ENCODE data around the gene SYT7.
A peak's percentile ranks its signal among the peaks of the same experiment; 100 is the strongest.

Gene SYT7

DNA sequence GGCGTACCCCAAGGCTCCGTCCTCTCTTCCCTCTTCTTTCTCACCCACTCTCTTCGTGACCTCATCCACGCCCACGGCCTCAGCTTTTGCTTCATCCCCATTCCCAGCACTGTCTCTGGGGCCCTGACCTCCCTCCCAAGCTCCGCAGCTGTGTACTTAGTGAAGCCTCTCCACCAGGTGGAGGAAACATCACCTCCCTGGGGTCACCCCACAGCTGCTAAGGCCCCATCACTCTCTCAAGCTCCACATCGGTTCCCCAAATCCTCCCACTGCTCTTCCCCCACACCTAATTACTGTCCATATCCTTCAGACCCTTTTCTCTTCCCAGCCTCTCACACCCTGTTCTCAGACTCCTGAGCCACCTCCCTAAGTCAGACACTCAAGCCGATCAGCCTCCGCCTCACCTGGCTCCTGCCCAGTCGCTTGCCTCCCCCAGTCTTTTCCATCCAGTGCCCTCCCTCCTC, 7.9 kb upstream of the SYT7 start:
- DNase-seq (ENCODE audit: low read depth), result peak; percentile 24
- no peak for TF ChIP-seq POLR2A (IDR thresholded peaks at IDR 0.05; ENCODE audit: extremely low read depth, insufficient read length)
- TF ChIP-seq CTCF (IDR thresholded peaks at IDR 0.05; ENCODE audit: low read depth, low read length), result no peak
- TF ChIP-seq, protein P1, sequence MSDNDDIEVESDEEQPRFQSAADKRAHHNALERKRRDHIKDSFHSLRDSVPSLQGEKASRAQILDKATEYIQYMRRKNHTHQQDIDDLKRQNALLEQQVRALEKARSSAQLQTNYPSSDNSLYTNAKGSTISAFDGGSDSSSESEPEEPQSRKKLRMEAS (IDR thresholded peaks at IDR 0.05; ENCODE audit: low read depth, low read length), result no peak
- no peak for TF ChIP-seq MYC (IDR thresholded peaks at IDR 0.05; ENCODE audit: low read depth, low read length)
- no peak overlapping the region for H3K4me3 ChIP-seq (ENCODE audit: low read depth, low read length)

GRCh38 chr11:61587951-61588727, 7.3 kb upstream of the SYT7 start:
- H3K4me3 ChIP-seq (ENCODE audit: low read depth, low read length), result no peak overlapping the region
- peak; percentile 24 for DNase-seq (ENCODE audit: low read depth)
- TF ChIP-seq, protein P1 (IDR thresholded peaks at IDR 0.05; ENCODE audit: low read depth, low read length), result no peak

DNA sequence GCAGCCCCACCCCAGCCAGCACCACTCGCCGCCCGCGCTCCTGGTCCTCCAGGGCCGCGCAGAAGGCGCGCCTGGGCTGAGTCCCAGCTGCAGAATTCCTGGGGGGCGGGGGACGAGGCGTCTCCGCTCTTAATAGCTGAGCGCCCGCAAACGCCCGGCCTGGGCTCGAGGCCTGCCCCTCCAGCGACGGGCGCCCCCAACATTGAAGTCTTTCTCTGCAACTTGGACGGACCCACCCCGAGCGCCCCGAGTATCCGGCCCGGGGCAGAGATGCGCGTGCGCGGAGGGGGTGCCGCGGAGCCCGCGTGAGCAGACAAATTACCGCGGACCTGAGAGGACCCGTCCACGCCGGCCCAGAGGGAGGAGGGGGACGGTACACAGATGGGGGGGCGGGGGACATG, 6.7 kb upstream of the SYT7 start:
- DNase-seq (ENCODE audit: low read depth), result no peak
- TF ChIP-seq, protein P1 (IDR thresholded peaks at IDR 0.05; ENCODE audit: low read depth, low read length), result no peak
- TF ChIP-seq POLR2A (IDR thresholded peaks at IDR 0.05; ENCODE audit: extremely low read depth, insufficient read length) (no peak), MYC (IDR thresholded peaks at IDR 0.05; ENCODE audit: low read depth, low read length) (no peak), CTCF (IDR thresholded peaks at IDR 0.05; ENCODE audit: low read depth, low read length) (no peak)
- H3K4me3 ChIP-seq (ENCODE audit: low read depth, low read length), result no peak overlapping the region

- DNase-seq (ENCODE audit: low read depth), result peak; percentile 81
- no peak overlapping the region for H3K4me3 ChIP-seq (ENCODE audit: low read depth, low read length)
- TF ChIP-seq MYC (IDR thresholded peaks at IDR 0.05; ENCODE audit: low read depth, low read length) (no peak), POLR2A (IDR thresholded peaks at IDR 0.05; ENCODE audit: extremely low read depth, insufficient read length) (no peak), CTCF (IDR thresholded peaks at IDR 0.05; ENCODE audit: low read depth, low read length) (no peak)
- TF ChIP-seq, protein P1 (IDR thresholded peaks at IDR 0.05; ENCODE audit: low read depth, low read length), result no peak
Observed at GRCh38 chr11:61586792-61587430, 6.0 kb upstream of the SYT7 start.

GRCh38 chr11:61585115-61585514, 4.2 kb upstream of the SYT7 start:
- no peak overlapping the region for H3K4me3 ChIP-seq (ENCODE audit: low read depth, low read length)
- DNase-seq (ENCODE audit: low read depth), result no peak
- TF ChIP-seq POLR2A (IDR thresholded peaks at IDR 0.05; ENCODE audit: extremely low read depth, insufficient read length) (no peak), MYC (IDR thresholded peaks at IDR 0.05; ENCODE audit: low read depth, low read length) (no peak), CTCF (IDR thresholded peaks at IDR 0.05; ENCODE audit: low read depth, low read length) (no peak)
- TF ChIP-seq, protein P1 (IDR thresholded peaks at IDR 0.05; ENCODE audit: low read depth, low read length), result no peak

DNA sequence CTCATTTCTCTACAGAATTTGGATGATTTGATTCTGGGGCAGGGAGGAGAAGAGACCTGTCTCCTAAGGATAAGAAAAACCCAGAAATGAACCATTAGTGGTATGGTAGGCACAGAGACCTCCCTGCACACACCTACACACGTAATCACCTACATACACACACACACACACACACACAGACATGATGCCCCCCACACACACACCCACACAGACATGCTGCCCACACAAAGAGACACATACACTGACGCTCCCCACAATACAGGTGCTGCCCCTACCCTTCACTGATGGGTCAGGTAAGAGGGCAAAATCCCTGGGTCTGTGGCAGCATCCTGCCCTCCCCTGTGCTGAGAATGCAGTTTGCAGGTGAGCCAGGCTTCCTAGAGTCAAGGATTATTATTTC, 1.1 kb upstream of the SYT7 start:
- no peak for DNase-seq (ENCODE audit: low read depth)
- no peak overlapping the region for H3K4me3 ChIP-seq (ENCODE audit: low read depth, low read length)
- TF ChIP-seq CTCF (IDR thresholded peaks at IDR 0.05; ENCODE audit: low read depth, low read length) (no peak), MYC (IDR thresholded peaks at IDR 0.05; ENCODE audit: low read depth, low read length) (no peak), POLR2A (IDR thresholded peaks at IDR 0.05; ENCODE audit: extremely low read depth, insufficient read length) (no peak)
- TF ChIP-seq, protein P1 (IDR thresholded peaks at IDR 0.05; ENCODE audit: low read depth, low read length), result no peak

All from NB4 (cell line).